Common myeloid progenitor, CD34-positive (primary cell): Measurements from ENCODE around the gene PLA2G15. TPM values are rescaled to one million over a fixed set of nuclear protein-coding genes. Genes with fewer than 3 reads are reported as not detected.

Experiments
- CTCF ChIA-PET: fragments of 350-600 bp; sonication (Branson Sonifier 250); formaldehyde crosslinking; loops from one replicate; lab custom pipeline; 2021; ENCODE audit warnings: antibody characterized with exemption; lab: Charles Lee
- POLR2A ChIA-PET: fragments of 350-600 bp; sonication (Branson Sonifier 250); formaldehyde crosslinking; loops from one replicate; lab custom pipeline; 2021; ENCODE audit warnings: antibody characterized with exemption; lab: Charles Lee
- DNase-seq, 3 donors: peaks; one replicate each; pipeline versions ENCODE4 v3.0.0 to v3.0.0-alpha.2; 2013
- H3K27ac ChIP-seq, 2 experiments: 1 replicate in 1 of 2; 2 replicates in 1 of 2; pipeline ENCODE4 v1.7.0; 2013; ENCODE audit warnings: inconsistent platforms in 2 of 2, low read length in 2 of 2, mild to moderate bottlenecking in 2 of 2, low read depth in 1 of 2, moderate library complexity in 1 of 2; ENCODE audit not compliant: severe bottlenecking in 2 of 2, insufficient read depth in 1 of 2, poor library complexity in 1 of 2
- H3K27me3 ChIP-seq, 5 experiments: replicated peaks in 2 of 5; 1 replicate in 3 of 5; 2 replicates in 2 of 5; pipeline versions ENCODE4 v1.6.1 to v1.7.0; 2013; ENCODE audit warnings: low read length in 4 of 5, mild to moderate bottlenecking in 2 of 5, moderate library complexity in 2 of 5, inconsistent platforms in 1 of 5; ENCODE audit not compliant: insufficient read depth in 5 of 5, control insufficient read depth in 4 of 5
- H3K36me3 ChIP-seq, 4 experiments: 1 replicate in 2 of 4; 2 replicates in 2 of 4; pipeline versions ENCODE4 v1.6.1 to v1.7.0; 2013; ENCODE audit warnings: low read length in 3 of 4, control low read depth in 1 of 4, mild to moderate bottlenecking in 1 of 4; ENCODE audit not compliant: control insufficient read depth in 4 of 4, insufficient read depth in 4 of 4
- H3K4me1 ChIP-seq, 4 experiments: 1 replicate in 3 of 4; 2 replicates in 1 of 4; pipeline versions ENCODE4 v1.6.1 to v1.7.1; 2013; ENCODE audit warnings: low read length in 3 of 4, mild to moderate bottlenecking in 3 of 4, control low read depth in 1 of 4, inconsistent platforms in 1 of 4, moderate library complexity in 1 of 4; ENCODE audit not compliant: control insufficient read depth in 4 of 4, insufficient read depth in 4 of 4; ENCODE audit errors: control extremely low read depth in 1 of 4
- H3K4me3 ChIP-seq, 7 experiments: 1 replicate in 4 of 7; 2 replicates in 3 of 7; pipeline versions ENCODE4 v1.5.1 to v1.7.0; 2013; ENCODE audit warnings: mild to moderate bottlenecking in 7 of 7, low read length in 6 of 7, moderate library complexity in 6 of 7, inconsistent platforms in 2 of 7, low read depth in 2 of 7, control low read depth in 1 of 7; ENCODE audit not compliant: insufficient read depth in 4 of 7, control insufficient read depth in 1 of 7; ENCODE audit errors: extremely low read depth in 1 of 7
- H3K9me3 ChIP-seq, 5 experiments: 1 replicate in 4 of 5; 2 replicates in 1 of 5; pipeline versions ENCODE4 v1.6.1 to v1.7.1; 2013; ENCODE audit warnings: low read length in 4 of 5, mild to moderate bottlenecking in 2 of 5, inconsistent platforms in 1 of 5, low read depth in 1 of 5, moderate library complexity in 1 of 5; ENCODE audit not compliant: control insufficient read depth in 4 of 5, insufficient read depth in 2 of 5; ENCODE audit errors: control extremely low read depth in 1 of 5
- WGBS: methylation state at CpG from one replicate; pipeline ENCODE4 v1.1.5; 2013; ENCODE audit not compliant: insufficient coverage; 5-methylcytosine and 5-hydroxymethylcytosine counted together
- polyA plus RNA-seq: library from polyadenylated mRNA; unstranded; fragments of 120-200 nt; gene quantifications from one replicate; pipeline ENCODE4 v1.2.1, GENCODE V29; 2013

Gene PLA2G15
- 12.2 TPM for polyA plus RNA-seq

GRCh38 chr16:68244903-68245853, at the start of gene PLA2G15:
Gene PLA2G15, plus strand, starts transcription at chr16:68245373. Its CDS starts 54 bp downstream, at chr16:68245427.
- under 1% methylated on average over 70 of the region's 75 CpGs for WGBS
- Histone ChIP-seq H3K9me3 (no peaks in the 10 kb centered on the region), H3K4me1 (peaks cover 4 to 39% (median 34%) of the 10 kb centered on the region in 4 experiments), H3K27me3 (no peaks in the 10 kb centered on the region), H3K4me3 (peak within 1 kb of the TSS; percentile 69 to 99 (median 92)), H3K27ac (peak within 1 kb of the TSS in 1 of 2 experiments; percentile 66), H3K36me3 (peaks cover 0 to 13% (median 2%) of the 10 kb centered on the region in 4 experiments)
- DNase-seq = peak; percentile 93 to 97 (median 96)
- CTCF ChIA-PET = interaction anchor here (0.7 to 7.8 kb wide), 10 partner anchors 15 to 87 kb away, joined by 3 to 92 read pairs (median 3); partner anchors contain the start of gene SLC7A6
- POLR2A ChIA-PET = interaction anchor here (0.5 to 1.3 kb wide), 2 partner anchors 87 to 122 kb away, joined by 3 to 6 read pairs; no protein-coding TSS in a partner anchor

GRCh38 chr16:68197250-68197649, 47.9 kb upstream of the PLA2G15 start:
- Histone ChIP-seq H3K36me3 (peaks cover 12 to 22% (median 17%) of the 10 kb centered on the region in 4 experiments), H3K4me1 (no peaks in the 10 kb centered on the region), H3K27me3 (no peaks in the 10 kb centered on the region), H3K9me3 (no peaks in the 10 kb centered on the region), H3K27ac (no peak overlapping the region), H3K4me3 (no peak overlapping the region)
- DNase-seq = no peak
- ChIA-PET POLR2A (no interaction called here), CTCF (interaction anchor here (1.1 to 1.5 kb wide), 2 partner anchors 11 to 54 kb away, joined by 3 to 5 read pairs; no protein-coding TSS in a partner anchor)
- 100% methylated on average over 2 of the region's 2 CpGs for WGBS

DNA sequence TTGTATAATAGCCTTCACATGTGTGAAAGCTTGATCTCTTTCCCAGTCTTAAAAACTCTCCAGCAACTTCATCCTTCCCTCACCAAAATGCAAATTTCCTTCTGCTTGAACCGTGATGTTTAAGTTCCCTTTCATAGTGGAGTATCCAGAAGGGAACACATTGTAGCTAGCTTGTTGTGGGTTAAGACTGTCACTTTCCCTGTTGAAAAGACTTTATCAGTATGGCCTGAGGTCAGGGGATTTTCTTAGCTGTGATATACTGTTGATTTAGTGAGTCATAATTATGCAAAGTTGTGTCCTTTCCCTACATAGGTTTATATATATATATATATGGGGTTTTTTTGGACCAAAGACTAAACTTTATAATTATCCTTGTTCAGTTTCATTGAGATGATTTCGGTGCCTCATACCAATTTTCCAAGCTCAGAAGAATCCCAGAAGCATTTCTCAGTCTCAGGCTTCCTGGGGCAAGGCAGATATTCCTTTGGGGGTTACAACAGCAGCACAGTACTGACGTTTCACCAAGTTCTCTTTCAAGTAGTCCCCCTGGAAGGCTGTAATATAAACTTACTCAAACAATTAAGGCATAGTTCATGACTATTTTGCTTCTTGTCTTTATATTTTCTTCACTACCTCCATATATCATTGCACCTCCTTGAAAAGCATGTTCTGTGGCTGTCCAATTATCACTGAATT, 44.9 kb upstream of the PLA2G15 start:
- ChIA-PET CTCF (interaction anchor here (1.3 to 1.7 kb wide), 3 partner anchors 12 to 107 kb away, joined by 3 to 7 read pairs (median 5); no protein-coding TSS in a partner anchor), POLR2A (no interaction called here)
- Histone ChIP-seq H3K4me3 (no peak overlapping the region), H3K27me3 (no peaks in the 10 kb centered on the region), H3K4me1 (no peaks in the 10 kb centered on the region), H3K9me3 (no peaks in the 10 kb centered on the region), H3K27ac (no peak overlapping the region), H3K36me3 (peaks cover 4 to 11% (median 9%) of the 10 kb centered on the region in 4 experiments)
- WGBS = 100% methylated on average over 1 of the region's 3 CpGs
- DNase-seq = peak in 2 of 3 donors; percentile 24 to 35

GRCh38 chr16:68202091-68202519, 43.1 kb upstream of the PLA2G15 start:
- POLR2A ChIA-PET = no interaction called here
- peaks cover 3 to 10% (median 9%) of the 10 kb centered on the region in 4 experiments for H3K36me3 ChIP-seq
- DNase-seq = no peak
- no peaks in the 10 kb centered on the region for H3K27me3 ChIP-seq
- H3K27ac ChIP-seq = no peak overlapping the region
- H3K4me3 ChIP-seq = no peak overlapping the region
- CTCF ChIA-PET = interaction anchor here (0.8 to 1.2 kb wide), 2 partner anchors 11 to 14 kb away, joined by 3 read pairs; no protein-coding TSS in a partner anchor
- no peaks in the 10 kb centered on the region for H3K9me3 ChIP-seq
- no peaks in the 10 kb centered on the region for H3K4me1 ChIP-seq

- H3K9me3 ChIP-seq = no peaks in the 10 kb centered on the region
- no peak for DNase-seq
- no peaks in the 10 kb centered on the region for H3K4me1 ChIP-seq
- POLR2A ChIA-PET = no interaction called here
- H3K27me3 ChIP-seq = no peaks in the 10 kb centered on the region
- H3K27ac ChIP-seq = no peak overlapping the region
- no CpG with 5 or more reads among the region's 2 CpGs for WGBS
- CTCF ChIA-PET = interaction anchor here (0.8 to 1.1 kb wide), 3 partner anchors 16 to 85 kb away, joined by 3 read pairs; no protein-coding TSS in a partner anchor
- peaks cover 2 to 10% (median 7%) of the 10 kb centered on the region in 4 experiments for H3K36me3 ChIP-seq
- no peak overlapping the region for H3K4me3 ChIP-seq
Observed at GRCh38 chr16:68206245-68206644, 38.9 kb upstream of the PLA2G15 start.

DNA sequence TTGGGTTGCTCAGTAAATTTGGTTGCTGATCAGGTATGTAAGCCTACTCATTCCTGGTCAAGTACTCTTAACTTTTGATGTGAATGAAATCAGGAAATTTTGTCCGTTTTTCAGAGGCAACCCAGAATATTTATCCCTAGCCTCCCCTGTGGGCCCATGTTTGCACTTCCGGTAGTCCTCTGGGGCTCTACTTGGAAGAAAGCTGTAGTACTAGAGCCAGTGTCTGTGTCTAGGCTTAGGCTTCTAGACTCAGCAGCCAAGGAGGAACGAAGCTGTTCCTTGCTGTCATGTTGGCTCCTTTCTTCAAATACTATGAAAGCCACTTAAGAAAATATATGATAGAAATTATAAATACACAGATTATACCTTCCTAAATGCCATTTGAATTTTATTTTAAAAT, 30.4 kb upstream of the PLA2G15 start:
- POLR2A ChIA-PET = no interaction called here
- DNase-seq = no peak
- CTCF ChIA-PET = no interaction called here

More for the DNA sequence above, 30.4 kb upstream of the PLA2G15 start:
- WGBS = 100% methylated on average over 1 of the region's 3 CpGs
- Histone ChIP-seq H3K4me1 (peaks cover 0 to 4% (median 2%) of the 10 kb centered on the region in 4 experiments), H3K27me3 (no peaks in the 10 kb centered on the region), H3K9me3 (no peaks in the 10 kb centered on the region), H3K36me3 (peaks cover 5 to 11% (median 9%) of the 10 kb centered on the region in 4 experiments), H3K27ac (no peak overlapping the region), H3K4me3 (no peak overlapping the region)
